Stimulated activated CD4-positive, alpha-beta T cell treated with anti-CD3 and anti-CD28 coated beads, TNF-alpha, amount 100 ng/mL, for 1 hour (primary cell): Measurements from ENCODE around the gene KIAA1328.
"Not testable (repeated sequence)": the region's sequence is repeated elsewhere in the genome, so short reads cannot be mapped to it uniquely, and the experiment has no call there.

Experiments used
- DNase-seq, 3 donors: peaks; one replicate each; pipeline ENCODE4 v3.0.0-alpha.2; 2020; ENCODE audit warnings: low read depth in 3 of 3, low spot score in 1 of 3

KIAA1328 gene

GRCh38 chr18:36825526-36825925 is 3.4 kb upstream of the KIAA1328 start:
- no peak for DNase-seq

- no peak for DNase-seq
Observed at GRCh38 chr18:36826556-36826955, 2.4 kb upstream of the KIAA1328 start.

GRCh38 chr18:36828157-36828629 is 734 bp upstream of the KIAA1328 start:
- DNase-seq, result no peak

GRCh38 chr18:36829362-36830157 is 633 bp downstream of the KIAA1328 start:
- DNase-seq, result no peak

- no peak for DNase-seq
Observed at GRCh38 chr18:36830158-36830495, 1.2 kb downstream of the KIAA1328 start.

GRCh38 chr18:36831139-36831538 is 2.2 kb downstream of the KIAA1328 start:
- DNase-seq, result no peak

- no peak for DNase-seq
Observed at GRCh38 chr18:36833120-36833519, 4.2 kb downstream of the KIAA1328 start.

- DNase-seq, result no peak
Observed at GRCh38 chr18:36835927-36836326, 7.0 kb downstream of the KIAA1328 start.

- no peak for DNase-seq
Observed at GRCh38 chr18:36839835-36840234, 10.9 kb downstream of the KIAA1328 start.

- no peak for DNase-seq
Observed at GRCh38 chr18:36843199-36843598, 14.3 kb downstream of the KIAA1328 start.

GRCh38 chr18:36843784-36844183 is 14.9 kb downstream of the KIAA1328 start:
- DNase-seq, result no peak

- DNase-seq, result no peak
Observed at GRCh38 chr18:36848609-36849008, 19.7 kb downstream of the KIAA1328 start.

- DNase-seq, result no peak
Observed at GRCh38 chr18:36849288-36850006, 20.5 kb downstream of the KIAA1328 start.

- no peak for DNase-seq
Observed at GRCh38 chr18:36850527-36851201, 21.7 kb downstream of the KIAA1328 start.

- no peak for DNase-seq
Observed at GRCh38 chr18:36851202-36851590, 22.3 kb downstream of the KIAA1328 start.

- DNase-seq, result no peak
Observed at GRCh38 chr18:36856815-36857214, 27.9 kb downstream of the KIAA1328 start.

- no peak for DNase-seq
Observed at GRCh38 chr18:36862182-36862581, 33.3 kb downstream of the KIAA1328 start.

- no peak for DNase-seq
Observed at GRCh38 chr18:36867056-36867455, 38.1 kb downstream of the KIAA1328 start.

- DNase-seq, result no peak
Observed at GRCh38 chr18:36871801-36872200, 42.9 kb downstream of the KIAA1328 start.

GRCh38 chr18:36872329-36872728 is 43.4 kb downstream of the KIAA1328 start:
- no peak for DNase-seq

- not testable (repeated sequence) for DNase-seq
Observed at GRCh38 chr18:36873826-36874225, 44.9 kb downstream of the KIAA1328 start.

GRCh38 chr18:36879796-36880195 is 50.9 kb downstream of the KIAA1328 start:
- not testable (repeated sequence) for DNase-seq
